ENCODE data around the gene CARNS1.

Gene CARNS1

DNA sequence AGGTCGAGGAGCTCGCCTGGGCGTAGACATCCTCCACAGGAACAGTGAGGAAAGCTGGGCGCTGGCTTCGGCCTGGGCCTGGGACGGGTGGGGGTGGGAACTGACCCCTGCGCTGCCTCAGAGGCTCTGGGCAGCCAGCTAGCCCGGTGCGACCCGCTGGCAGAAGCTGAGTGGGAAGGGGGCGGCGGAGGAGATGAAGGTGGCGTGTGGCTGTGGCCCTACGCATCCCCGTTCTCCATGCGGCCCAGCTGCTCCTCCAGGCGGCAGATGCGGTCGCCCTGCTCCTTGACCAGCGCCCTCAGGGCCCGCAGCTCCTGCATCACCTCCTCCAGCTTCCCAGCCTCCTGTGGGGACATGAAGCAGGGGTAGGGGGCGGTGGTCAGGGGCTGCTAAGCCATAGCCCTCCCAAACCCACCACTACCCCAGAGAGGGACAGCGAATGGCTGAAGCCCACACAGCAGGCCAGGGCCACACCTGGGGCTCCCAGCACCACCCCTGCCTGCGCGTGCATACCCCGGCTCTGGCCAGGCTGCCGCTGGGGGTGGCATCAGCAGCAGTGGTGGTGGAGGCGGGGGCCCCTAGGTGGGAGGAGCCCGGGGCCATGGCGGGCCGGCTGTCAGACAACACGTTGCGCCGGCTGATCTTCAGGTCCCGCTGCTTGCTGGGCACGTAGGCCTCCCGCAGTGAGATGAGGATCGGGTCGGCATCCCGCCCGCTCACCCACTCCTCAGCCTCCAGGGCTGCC lies 22.9 kb downstream of the CARNS1 start:
- TF ChIP-seq CREB5 (CRISPR knock-in tag; IDR thresholded peaks at IDR 0.05; ENCODE audit: low read depth) (no peak), ZC3H10 (CRISPR knock-in tag; IDR thresholded peaks at IDR 0.05) (no peak), PPARA (CRISPR knock-in tag; IDR thresholded peaks at IDR 0.05; ENCODE audit: borderline replicate concordance) (no peak), ZNF565 (CRISPR knock-in tag; conservative IDR thresholded peaks at IDR 0.05; ENCODE audit: low read depth) (no peak), RARB (CRISPR knock-in tag; IDR thresholded peaks at IDR 0.05) (no peak), ISL1 (CRISPR knock-in tag; IDR thresholded peaks at IDR 0.05) (no peak), OSR1 (CRISPR knock-in tag; IDR thresholded peaks at IDR 0.05) (no peak), BACH2 (CRISPR knock-in tag; IDR thresholded peaks at IDR 0.05; ENCODE audit: borderline replicate concordance) (no peak), ZNF8 (CRISPR knock-in tag; IDR thresholded peaks at IDR 0.05) (no peak), GLIS3 (CRISPR knock-in tag; IDR thresholded peaks at IDR 0.05) (no peak), SNAI2 (CRISPR knock-in tag; IDR thresholded peaks at IDR 0.05) (no peak), ZFP3 (CRISPR knock-in tag; IDR thresholded peaks at IDR 0.05) (no peak), ESRRG (CRISPR knock-in tag; IDR thresholded peaks at IDR 0.05) (no peak)
- TF ChIP-seq, protein P1, sequence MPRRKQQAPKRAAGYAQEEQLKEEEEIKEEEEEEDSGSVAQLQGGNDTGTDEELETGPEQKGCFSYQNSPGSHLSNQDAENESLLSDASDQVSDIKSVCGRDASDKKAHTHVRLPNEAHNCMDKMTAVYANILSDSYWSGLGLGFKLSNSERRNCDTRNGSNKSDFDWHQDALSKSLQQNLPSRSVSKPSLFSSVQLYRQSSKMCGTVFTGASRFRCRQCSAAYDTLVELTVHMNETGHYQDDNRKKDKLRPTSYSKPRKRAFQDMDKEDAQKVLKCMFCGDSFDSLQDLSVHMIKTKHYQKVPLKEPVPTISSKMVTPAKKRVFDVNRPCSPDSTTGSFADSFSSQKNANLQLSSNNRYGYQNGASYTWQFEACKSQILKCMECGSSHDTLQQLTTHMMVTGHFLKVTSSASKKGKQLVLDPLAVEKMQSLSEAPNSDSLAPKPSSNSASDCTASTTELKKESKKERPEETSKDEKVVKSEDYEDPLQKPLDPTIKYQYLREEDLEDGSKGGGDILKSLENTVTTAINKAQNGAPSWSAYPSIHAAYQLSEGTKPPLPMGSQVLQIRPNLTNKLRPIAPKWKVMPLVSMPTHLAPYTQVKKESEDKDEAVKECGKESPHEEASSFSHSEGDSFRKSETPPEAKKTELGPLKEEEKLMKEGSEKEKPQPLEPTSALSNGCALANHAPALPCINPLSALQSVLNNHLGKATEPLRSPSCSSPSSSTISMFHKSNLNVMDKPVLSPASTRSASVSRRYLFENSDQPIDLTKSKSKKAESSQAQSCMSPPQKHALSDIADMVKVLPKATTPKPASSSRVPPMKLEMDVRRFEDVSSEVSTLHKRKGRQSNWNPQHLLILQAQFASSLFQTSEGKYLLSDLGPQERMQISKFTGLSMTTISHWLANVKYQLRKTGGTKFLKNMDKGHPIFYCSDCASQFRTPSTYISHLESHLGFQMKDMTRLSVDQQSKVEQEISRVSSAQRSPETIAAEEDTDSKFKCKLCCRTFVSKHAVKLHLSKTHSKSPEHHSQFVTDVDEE (CRISPR knock-in tag; IDR thresholded peaks at IDR 0.05) = no peak
- TF ChIP-seq, protein P2, sequence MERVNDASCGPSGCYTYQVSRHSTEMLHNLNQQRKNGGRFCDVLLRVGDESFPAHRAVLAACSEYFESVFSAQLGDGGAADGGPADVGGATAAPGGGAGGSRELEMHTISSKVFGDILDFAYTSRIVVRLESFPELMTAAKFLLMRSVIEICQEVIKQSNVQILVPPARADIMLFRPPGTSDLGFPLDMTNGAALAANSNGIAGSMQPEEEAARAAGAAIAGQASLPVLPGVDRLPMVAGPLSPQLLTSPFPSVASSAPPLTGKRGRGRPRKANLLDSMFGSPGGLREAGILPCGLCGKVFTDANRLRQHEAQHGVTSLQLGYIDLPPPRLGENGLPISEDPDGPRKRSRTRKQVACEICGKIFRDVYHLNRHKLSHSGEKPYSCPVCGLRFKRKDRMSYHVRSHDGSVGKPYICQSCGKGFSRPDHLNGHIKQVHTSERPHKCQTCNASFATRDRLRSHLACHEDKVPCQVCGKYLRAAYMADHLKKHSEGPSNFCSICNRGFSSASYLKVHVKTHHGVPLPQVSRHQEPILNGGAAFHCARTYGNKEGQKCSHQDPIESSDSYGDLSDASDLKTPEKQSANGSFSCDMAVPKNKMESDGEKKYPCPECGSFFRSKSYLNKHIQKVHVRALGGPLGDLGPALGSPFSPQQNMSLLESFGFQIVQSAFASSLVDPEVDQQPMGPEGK (CRISPR knock-in tag; IDR thresholded peaks at IDR 0.05; ENCODE audit: borderline replicate concordance) = no peak
- TF ChIP-seq, protein P3, sequence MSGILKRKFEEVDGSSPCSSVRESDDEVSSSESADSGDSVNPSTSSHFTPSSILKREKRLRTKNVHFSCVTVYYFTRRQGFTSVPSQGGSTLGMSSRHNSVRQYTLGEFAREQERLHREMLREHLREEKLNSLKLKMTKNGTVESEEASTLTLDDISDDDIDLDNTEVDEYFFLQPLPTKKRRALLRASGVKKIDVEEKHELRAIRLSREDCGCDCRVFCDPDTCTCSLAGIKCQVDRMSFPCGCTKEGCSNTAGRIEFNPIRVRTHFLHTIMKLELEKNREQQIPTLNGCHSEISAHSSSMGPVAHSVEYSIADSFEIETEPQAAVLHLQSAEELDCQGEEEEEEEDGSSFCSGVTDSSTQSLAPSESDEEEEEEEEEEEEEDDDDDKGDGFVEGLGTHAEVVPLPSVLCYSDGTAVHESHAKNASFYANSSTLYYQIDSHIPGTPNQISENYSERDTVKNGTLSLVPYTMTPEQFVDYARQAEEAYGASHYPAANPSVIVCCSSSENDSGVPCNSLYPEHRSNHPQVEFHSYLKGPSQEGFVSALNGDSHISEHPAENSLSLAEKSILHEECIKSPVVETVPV (CRISPR knock-in tag; IDR thresholded peaks at IDR 0.05) = no peak
- ATAC-seq = no peak

DNA sequence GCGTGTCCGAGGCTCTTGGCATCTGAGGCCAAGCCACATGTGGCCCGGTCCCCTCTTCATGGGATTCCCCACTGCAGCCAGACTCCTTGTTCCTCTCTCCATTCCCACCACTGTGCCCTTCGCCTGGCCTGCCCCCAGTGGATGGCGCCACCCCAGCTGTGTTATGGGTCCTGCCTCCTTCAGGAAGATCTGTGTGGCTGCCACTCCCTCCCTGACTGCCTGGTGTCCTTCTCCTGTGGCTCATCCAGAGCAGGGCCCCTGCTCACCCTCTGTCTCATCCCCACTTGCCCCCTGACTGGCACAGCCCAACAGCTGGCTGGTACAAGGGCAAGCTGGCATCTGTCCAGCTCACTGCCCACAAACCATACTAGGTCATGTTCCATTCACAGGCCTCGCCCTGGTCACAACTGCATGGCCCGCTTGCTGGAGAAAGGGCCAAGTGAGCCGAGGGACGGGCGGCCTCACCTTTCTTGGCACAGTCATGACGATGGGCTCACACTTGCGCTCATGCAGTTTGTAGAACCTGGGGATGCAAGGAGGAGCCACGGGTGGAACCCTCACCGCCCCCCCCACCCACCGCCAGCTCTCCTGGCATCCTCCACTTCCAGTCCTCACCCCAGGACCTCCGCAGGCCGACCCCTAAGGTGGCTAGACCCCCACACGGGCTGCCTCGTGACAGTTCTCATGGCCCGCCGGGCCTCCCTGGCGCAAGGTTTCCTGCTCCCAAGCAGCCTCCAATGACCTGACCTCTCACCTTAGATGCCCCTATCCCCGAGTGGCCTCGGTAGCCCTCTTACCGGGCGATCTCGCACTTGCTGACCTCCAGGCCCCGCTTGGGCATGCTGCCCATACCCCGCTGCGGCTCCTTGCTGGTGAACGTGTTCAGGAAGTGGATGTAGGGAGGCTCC lies 24.1 kb downstream of the CARNS1 start:
- no peak for TF ChIP-seq ZNF8 (CRISPR knock-in tag; IDR thresholded peaks at IDR 0.05)
- TF ChIP-seq ESRRG (CRISPR knock-in tag; IDR thresholded peaks at IDR 0.05) = no peak
- TF ChIP-seq PPARA (CRISPR knock-in tag; IDR thresholded peaks at IDR 0.05; ENCODE audit: borderline replicate concordance) = no peak
- TF ChIP-seq CREB5 (CRISPR knock-in tag; IDR thresholded peaks at IDR 0.05; ENCODE audit: low read depth) = no peak
- TF ChIP-seq SNAI2 (CRISPR knock-in tag; IDR thresholded peaks at IDR 0.05) = no peak
- no peak for TF ChIP-seq ZFP3 (CRISPR knock-in tag; IDR thresholded peaks at IDR 0.05)
- TF ChIP-seq, protein P1 (CRISPR knock-in tag; IDR thresholded peaks at IDR 0.05) = no peak
- no peak for TF ChIP-seq ARNTL (CRISPR knock-in tag; IDR thresholded peaks at IDR 0.05; ENCODE audit: borderline replicate concordance, low read depth)
- TF ChIP-seq RARB (CRISPR knock-in tag; IDR thresholded peaks at IDR 0.05) = no peak
- TF ChIP-seq, protein P2 (CRISPR knock-in tag; IDR thresholded peaks at IDR 0.05; ENCODE audit: borderline replicate concordance) = no peak
- no peak for TF ChIP-seq ISL1 (CRISPR knock-in tag; IDR thresholded peaks at IDR 0.05)
- TF ChIP-seq ZNF565 (CRISPR knock-in tag; conservative IDR thresholded peaks at IDR 0.05; ENCODE audit: low read depth) = no peak
- TF ChIP-seq GLIS3 (CRISPR knock-in tag; IDR thresholded peaks at IDR 0.05) = no peak
- TF ChIP-seq BACH2 (CRISPR knock-in tag; IDR thresholded peaks at IDR 0.05; ENCODE audit: borderline replicate concordance) = no peak
- TF ChIP-seq OSR1 (CRISPR knock-in tag; IDR thresholded peaks at IDR 0.05) = no peak
- peak; percentile 40 for ATAC-seq

Measured in SK-N-SH treated with all-trans-retinoic acid at 6 μM for 48 hours (cell line).